ENCODE results near the gene MAPKAP1. TPM values are rescaled to one million over a fixed set of nuclear protein-coding genes. Genes with fewer than 3 reads are reported as not detected.

MAPKAP1 gene
- polyA plus RNA-seq, 3 donors: 39.9 to 57.5 (median 44.1) TPM

DNA sequence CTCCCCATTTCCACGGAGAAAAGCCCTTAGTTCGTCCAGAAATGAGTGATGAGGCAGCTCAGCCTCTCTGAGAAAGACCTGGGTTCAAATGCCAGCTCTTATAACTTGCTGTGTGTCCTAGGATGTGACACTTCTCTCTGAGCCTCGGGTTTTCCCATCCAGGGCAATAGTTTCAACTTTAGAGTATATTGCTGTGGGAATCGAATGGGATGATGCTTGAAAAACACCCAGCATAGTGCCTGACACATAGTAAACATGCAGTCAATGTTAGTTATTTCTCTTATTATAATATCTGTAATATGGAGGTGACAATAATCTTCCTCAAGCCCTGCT, 430 bp upstream of the MAPKAP1 start:
- Histone ChIP-seq H3K4me2 (replicated peaks; ENCODE audit: extremely low read depth, low read length, poor library complexity, severe bottlenecking) (peak overlapping the region; percentile 94), H3K27me3 (ENCODE audit: control insufficient read depth in 2 of 2, insufficient read depth in 2 of 2, low read length in 2 of 2) (no peaks in the 10 kb centered on the region), H3K9ac (ENCODE audit: insufficient read depth, low read length, poor library complexity, severe bottlenecking) (peak overlapping the region; percentile 95), H3K79me2 (ENCODE audit: insufficient read depth, low read length) (peaks cover 45% of the 10 kb centered on the region), H3K27ac (ENCODE audit: low read depth in 1 of 2, low read length in 2 of 2) (peak overlapping the region in 1 of 2 donors; percentile 89), H3K4me1 (ENCODE audit: control insufficient read depth in 1 of 2, insufficient read depth in 2 of 2, low read length in 2 of 2) (peaks cover 15 to 20% of the 10 kb centered on the region in 2 donors), H4K20me1 (ENCODE audit: insufficient read depth, low read length) (peaks cover 14% of the 10 kb centered on the region), H3K4me3 (replicated peaks in 1 of 3; ENCODE audit: low read depth in 2 of 3, low read length in 3 of 3) (peak overlapping the region; percentile 57 to 88 (median 64)), H3K9me3 (replicated peaks in 1 of 2; ENCODE audit: control insufficient read depth in 1 of 2, insufficient read depth in 1 of 2, low read length in 2 of 2) (no peaks in the 10 kb centered on the region), H2AFZ (ENCODE audit: insufficient read depth, low read depth, low read length, poor library complexity, severe bottlenecking) (peak overlapping the region; percentile 93), H3K36me3 (replicated peaks in 1 of 2; ENCODE audit: control insufficient read depth in 1 of 2, insufficient read depth in 2 of 2, low read length in 2 of 2) (peaks cover 0 to 7% of the 10 kb centered on the region in 2 donors)
- TF ChIP-seq, protein P1, sequence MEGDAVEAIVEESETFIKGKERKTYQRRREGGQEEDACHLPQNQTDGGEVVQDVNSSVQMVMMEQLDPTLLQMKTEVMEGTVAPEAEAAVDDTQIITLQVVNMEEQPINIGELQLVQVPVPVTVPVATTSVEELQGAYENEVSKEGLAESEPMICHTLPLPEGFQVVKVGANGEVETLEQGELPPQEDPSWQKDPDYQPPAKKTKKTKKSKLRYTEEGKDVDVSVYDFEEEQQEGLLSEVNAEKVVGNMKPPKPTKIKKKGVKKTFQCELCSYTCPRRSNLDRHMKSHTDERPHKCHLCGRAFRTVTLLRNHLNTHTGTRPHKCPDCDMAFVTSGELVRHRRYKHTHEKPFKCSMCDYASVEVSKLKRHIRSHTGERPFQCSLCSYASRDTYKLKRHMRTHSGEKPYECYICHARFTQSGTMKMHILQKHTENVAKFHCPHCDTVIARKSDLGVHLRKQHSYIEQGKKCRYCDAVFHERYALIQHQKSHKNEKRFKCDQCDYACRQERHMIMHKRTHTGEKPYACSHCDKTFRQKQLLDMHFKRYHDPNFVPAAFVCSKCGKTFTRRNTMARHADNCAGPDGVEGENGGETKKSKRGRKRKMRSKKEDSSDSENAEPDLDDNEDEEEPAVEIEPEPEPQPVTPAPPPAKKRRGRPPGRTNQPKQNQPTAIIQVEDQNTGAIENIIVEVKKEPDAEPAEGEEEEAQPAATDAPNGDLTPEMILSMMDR (IDR thresholded peaks at IDR 0.05): no peak
- peak overlapping the region; percentile 57 to 82 for H3K4me3 Mint-ChIP-seq
- DNase-seq: no peak
- H3K27ac Mint-ChIP-seq: peak overlapping the region; percentile 57 to 90 (median 78)
- no peaks in the 10 kb centered on the region for H3K9me3 Mint-ChIP-seq
- intact Hi-C loops (cut with micrococcal nuclease): loop anchor here (5.0 to 10.0 kb wide), 4 partner anchors 40 to 75 kb away; partner anchors contain the start of gene PBX3 (in 1 of the 2)
- H3K27me3 Mint-ChIP-seq (ENCODE audit: low read depth in 3 of 3): peaks cover 0 to 2% (median 0%) of the 10 kb centered on the region in 3 donors
- peaks cover 31% of the 10 kb centered on the region for H3K4me1 Mint-ChIP-seq
- peaks cover 0 to 9% of the 10 kb centered on the region in 2 donors for H3K36me3 Mint-ChIP-seq
- WGBS (ENCODE audit: insufficient coverage): 50% methylated on average over 2 of the region's 4 CpGs

DNA sequence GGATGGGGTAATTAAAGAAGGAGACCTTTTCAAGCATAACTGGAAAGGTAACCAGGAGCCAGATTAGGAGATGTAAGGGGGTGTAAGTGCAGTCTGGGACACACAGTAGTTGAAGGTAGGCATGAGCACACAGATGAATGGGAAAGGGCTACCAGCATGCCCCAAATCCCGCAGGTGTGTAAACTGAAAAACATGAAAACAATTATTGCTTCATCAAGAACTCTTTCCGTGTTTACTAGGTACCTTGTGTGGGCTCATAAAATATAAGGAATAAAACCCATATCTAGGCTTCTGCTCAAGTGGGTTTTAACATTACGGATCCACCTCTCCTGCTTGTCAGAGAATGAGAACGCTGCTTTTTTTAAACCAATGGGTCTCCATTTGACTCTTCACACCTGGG, 1.1 kb downstream of the MAPKAP1 start:
- H3K36me3 ChIP-seq (replicated peaks in 1 of 2; ENCODE audit: control insufficient read depth in 1 of 2, insufficient read depth in 2 of 2, low read length in 2 of 2): peaks cover 0 to 7% of the 10 kb centered on the region in 2 donors
- no peaks in the 10 kb centered on the region for H3K9me3 ChIP-seq (replicated peaks in 1 of 2; ENCODE audit: control insufficient read depth in 1 of 2, insufficient read depth in 1 of 2, low read length in 2 of 2)
- WGBS (ENCODE audit: insufficient coverage): 100% methylated on average over 1 of the region's 4 CpGs
- peaks cover under 1 to 9% of the 10 kb centered on the region in 2 donors for H3K36me3 Mint-ChIP-seq
- H3K4me3 ChIP-seq (replicated peaks in 1 of 3; ENCODE audit: low read depth in 2 of 3, low read length in 3 of 3): peak overlapping the region in 2 of 3 experiments; percentile 57 to 88
- H3K9ac ChIP-seq (ENCODE audit: insufficient read depth, low read length, poor library complexity, severe bottlenecking): no peak overlapping the region
- no peaks in the 10 kb centered on the region for H3K9me3 Mint-ChIP-seq
- H2AFZ ChIP-seq (ENCODE audit: insufficient read depth, low read depth, low read length, poor library complexity, severe bottlenecking): no peak overlapping the region
- H3K4me1 ChIP-seq (ENCODE audit: control insufficient read depth in 1 of 2, insufficient read depth in 2 of 2, low read length in 2 of 2): peaks cover 15 to 20% of the 10 kb centered on the region in 2 donors
- H3K79me2 ChIP-seq (ENCODE audit: insufficient read depth, low read length): peaks cover 58% of the 10 kb centered on the region
- peaks cover 0 to 2% (median 0%) of the 10 kb centered on the region in 3 donors for H3K27me3 Mint-ChIP-seq (ENCODE audit: low read depth in 3 of 3)
- peak overlapping the region in 1 of 7 donors; percentile 51 for H3K27ac Mint-ChIP-seq
- H3K4me2 ChIP-seq (replicated peaks; ENCODE audit: extremely low read depth, low read length, poor library complexity, severe bottlenecking): peak overlapping the region; percentile 94
- no peak overlapping the region for H3K27ac ChIP-seq (ENCODE audit: low read depth in 1 of 2, low read length in 2 of 2)
- H3K4me1 Mint-ChIP-seq: peaks cover 31% of the 10 kb centered on the region
- H4K20me1 ChIP-seq (ENCODE audit: insufficient read depth, low read length): peaks cover 25% of the 10 kb centered on the region
- H3K4me3 Mint-ChIP-seq: peak overlapping the region in 1 of 2 donors; percentile 82
- intact Hi-C loops (cut with micrococcal nuclease): loop anchor here (5.0 to 10.0 kb wide), 4 partner anchors 41 to 74 kb away; partner anchors contain the start of gene PBX3 (in 1 of the 2)
- H3K27me3 ChIP-seq (ENCODE audit: control insufficient read depth in 2 of 2, insufficient read depth in 2 of 2, low read length in 2 of 2): no peaks in the 10 kb centered on the region
- TF ChIP-seq, protein P1 (IDR thresholded peaks at IDR 0.05): no peak
- no peak for DNase-seq
